ENCODE data around the gene PROB1. TPM values are rescaled to one million over a fixed set of nuclear protein-coding genes. Genes with fewer than 3 reads are reported as not detected.
"Not testable (repeated sequence)": the region's sequence is repeated elsewhere in the genome, so short reads cannot be mapped to it uniquely, and the experiment has no call there.

Gene PROB1
- polyA plus RNA-seq, 1 of the 3 experiments (the other 2 are of a cell fraction), result 0.44 TPM

DNA sequence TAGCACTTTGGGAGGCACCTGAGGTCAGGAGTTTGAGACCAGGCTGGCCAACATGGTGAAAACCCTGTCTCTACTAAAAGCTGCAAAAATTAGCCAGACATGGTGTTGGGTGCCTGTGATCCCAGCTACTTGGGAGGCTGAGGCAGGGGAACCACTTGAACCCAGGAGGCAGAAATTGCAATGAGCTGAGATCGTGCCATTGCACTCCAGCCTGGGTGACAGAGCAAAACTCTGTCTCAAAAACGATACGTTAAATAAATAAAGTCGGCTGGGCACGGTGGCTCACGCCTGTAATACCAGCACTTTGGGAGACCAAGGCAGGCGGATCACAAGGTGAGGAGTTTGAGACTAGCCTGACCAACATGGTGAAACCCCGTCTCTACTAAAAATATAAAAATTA is 39.0 kb downstream of the PROB1 start:
- peaks cover 12 to 38% of the 10 kb centered on the region in 2 experiments for H3K36me3 ChIP-seq (replicated peaks in 1 of 2; ENCODE audit: control insufficient read depth in 1 of 2, insufficient read depth in 2 of 2, low read length in 1 of 2)
- H3K9ac ChIP-seq; H3F3A ChIP-seq (replicated peaks; ENCODE audit: insufficient read depth); H2AFZ ChIP-seq (ENCODE audit: low read depth); H3K4me1 ChIP-seq (ENCODE audit: control insufficient read depth in 1 of 2, insufficient read depth in 2 of 2, low read depth in 1 of 2, low read length in 1 of 2); H3K27ac ChIP-seq (ENCODE audit: low read depth in 2 of 2, low read length in 1 of 2); DNase-seq; H3K4me2 ChIP-seq; H3K4me3 ChIP-seq (ENCODE audit: low read depth in 2 of 2, low read length in 1 of 2); H3K9me2 ChIP-seq; H3K27me3 ChIP-seq (ENCODE audit: insufficient read depth); H3K9me3 ChIP-seq; POLR2A ChIA-PET: not testable (repeated sequence)
- CTCF ChIA-PET, result interaction anchor here (1.0 to 1.6 kb wide), 2 partner anchors 13 to 55 kb away, joined by 3 read pairs; no protein-coding TSS in a partner anchor
- peaks cover 98% of the 10 kb centered on the region for H4K20me1 ChIP-seq (ENCODE audit: insufficient read depth)
- WGBS (ENCODE audit: low lambda C conversion rate), result 97% methylated on average over 8 of the region's 8 CpGs
- H3K79me2 ChIP-seq (ENCODE audit: insufficient read depth), result peaks cover 100% of the 10 kb centered on the region

GRCh38 chr5:139354186-139354585 is 40.7 kb downstream of the PROB1 start:
- Histone ChIP-seq H4K20me1 (ENCODE audit: insufficient read depth) (peaks cover 98% of the 10 kb centered on the region), H3K9me2 (no peaks in the 10 kb centered on the region)
- POLR2A ChIA-PET, result interaction anchor here (0.6 kb wide), 1 partner anchor 1308 kb away, joined by 3 read pairs; no protein-coding TSS in a partner anchor

DNA sequence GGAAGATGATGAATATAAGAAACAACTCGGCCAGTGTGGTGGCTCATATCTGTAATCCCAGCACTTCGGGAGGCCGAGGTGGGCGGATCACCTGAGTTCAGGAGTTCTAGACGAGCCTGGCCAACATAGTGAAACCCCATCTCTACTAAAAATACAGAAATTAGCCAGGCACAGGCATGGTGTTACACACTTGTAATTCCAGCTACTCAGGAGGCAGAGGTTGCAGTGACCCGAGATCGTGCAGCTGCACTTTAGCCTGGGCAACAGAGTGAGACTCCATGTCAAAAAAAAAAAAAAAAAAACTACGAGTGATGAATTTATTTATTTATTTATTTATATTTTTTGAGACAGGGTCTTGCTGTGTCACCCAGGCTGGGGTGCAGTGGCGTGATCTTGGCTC is 47.0 kb downstream of the PROB1 start:
- not testable (repeated sequence) for H3K9me3 ChIP-seq
- peaks cover 97% of the 10 kb centered on the region for H4K20me1 ChIP-seq (ENCODE audit: insufficient read depth)

More at GRCh38 chr5:139354186-139354585, 40.7 kb downstream of the PROB1 start:
- Histone ChIP-seq H3F3A (replicated peaks; ENCODE audit: insufficient read depth) (peaks cover 15% of the 10 kb centered on the region), H3K36me3 (replicated peaks in 1 of 2; ENCODE audit: control insufficient read depth in 1 of 2, insufficient read depth in 2 of 2, low read length in 1 of 2) (peaks cover 12 to 38% of the 10 kb centered on the region in 2 experiments), H3K4me2 (no peak overlapping the region), H3K9ac (no peak overlapping the region), H3K4me3 (ENCODE audit: low read depth in 2 of 2, low read length in 1 of 2) (no peak overlapping the region), H3K27ac (ENCODE audit: low read depth in 2 of 2, low read length in 1 of 2) (no peak overlapping the region), H2AFZ (ENCODE audit: low read depth) (no peak overlapping the region), H3K79me2 (ENCODE audit: insufficient read depth) (peaks cover 100% of the 10 kb centered on the region), H3K9me3 (no peaks in the 10 kb centered on the region), H3K4me1 (ENCODE audit: control insufficient read depth in 1 of 2, insufficient read depth in 2 of 2, low read depth in 1 of 2, low read length in 1 of 2) (no peaks in the 10 kb centered on the region), H3K27me3 (ENCODE audit: insufficient read depth) (no peaks in the 10 kb centered on the region)
- CTCF ChIA-PET, result interaction anchor here (1.6 kb wide), 1 partner anchor 12 kb away, joined by 5 read pairs; the partner anchor contains the start of gene PAIP2
- WGBS (ENCODE audit: low lambda C conversion rate), result 94% methylated on average over 3 of the region's 3 CpGs
- TF ChIP-seq RCOR1 (IDR thresholded peaks at IDR 0.05; ENCODE audit: low read length), result no peak
- TF ChIP-seq EP300 (IDR thresholded peaks at IDR 0.05; ENCODE audit: borderline replicate concordance in 1 of 2, low read depth in 1 of 2, low read length in 1 of 2), result no peak
- no peak for DNase-seq

DNA sequence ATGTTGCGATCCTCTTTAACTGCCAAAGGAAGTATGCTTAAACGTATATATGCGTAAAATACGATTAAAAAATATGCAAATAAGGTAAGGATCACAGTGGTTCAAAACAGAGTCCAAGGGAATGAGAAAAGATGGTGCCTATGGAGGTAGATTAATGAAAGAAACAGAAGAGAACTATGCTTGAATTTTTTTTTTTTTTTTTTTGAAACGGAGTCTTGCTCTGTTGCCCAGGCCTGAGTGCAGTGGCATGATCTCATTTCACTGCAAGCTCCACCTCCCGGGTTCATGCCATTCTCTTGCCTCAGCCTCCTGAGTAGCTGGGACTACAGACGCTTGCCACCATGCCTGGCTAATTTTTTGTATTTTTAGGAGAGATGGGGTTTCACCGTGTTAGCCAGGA is 49.5 kb downstream of the PROB1 start:
- DNase-seq; H3K27ac ChIP-seq (ENCODE audit: low read depth in 2 of 2, low read length in 1 of 2); H2AFZ ChIP-seq (ENCODE audit: low read depth); H3K9ac ChIP-seq; H3K4me3 ChIP-seq (ENCODE audit: low read depth in 2 of 2, low read length in 1 of 2); H3K9me2 ChIP-seq; CTCF ChIA-PET; H3K9me3 ChIP-seq; H3K4me2 ChIP-seq; H3K27me3 ChIP-seq (ENCODE audit: insufficient read depth); H3K4me1 ChIP-seq (ENCODE audit: control insufficient read depth in 1 of 2, insufficient read depth in 2 of 2, low read depth in 1 of 2, low read length in 1 of 2): not testable (repeated sequence)
- peaks cover 80% of the 10 kb centered on the region for H4K20me1 ChIP-seq (ENCODE audit: insufficient read depth)
- POLR2A ChIA-PET, result interaction anchor here (0.7 kb wide), 1 partner anchor 51 kb away, joined by 3 read pairs; no protein-coding TSS in a partner anchor
- H3K79me2 ChIP-seq (ENCODE audit: insufficient read depth), result peaks cover 85% of the 10 kb centered on the region
- peaks cover 18% of the 10 kb centered on the region for H3F3A ChIP-seq (replicated peaks; ENCODE audit: insufficient read depth)
- H3K36me3 ChIP-seq (replicated peaks in 1 of 2; ENCODE audit: control insufficient read depth in 1 of 2, insufficient read depth in 2 of 2, low read length in 1 of 2), result peaks cover 0 to 13% of the 10 kb centered on the region in 2 experiments
- WGBS (ENCODE audit: low lambda C conversion rate), result 92% methylated on average over 8 of the region's 8 CpGs

More for the DNA sequence above, 47.0 kb downstream of the PROB1 start:
- DNase-seq; H2AFZ ChIP-seq (ENCODE audit: low read depth); H3K27me3 ChIP-seq (ENCODE audit: insufficient read depth); H3K27ac ChIP-seq (ENCODE audit: low read depth in 2 of 2, low read length in 1 of 2); H3K9ac ChIP-seq; H3K4me1 ChIP-seq (ENCODE audit: control insufficient read depth in 1 of 2, insufficient read depth in 2 of 2, low read depth in 1 of 2, low read length in 1 of 2); CTCF ChIA-PET; H3K4me2 ChIP-seq; H3K9me2 ChIP-seq; POLR2A ChIA-PET; H3K4me3 ChIP-seq (ENCODE audit: low read depth in 2 of 2, low read length in 1 of 2): not testable (repeated sequence)
- Histone ChIP-seq H3K79me2 (ENCODE audit: insufficient read depth) (peaks cover 100% of the 10 kb centered on the region), H3F3A (replicated peaks; ENCODE audit: insufficient read depth) (peaks cover 16% of the 10 kb centered on the region), H3K36me3 (replicated peaks in 1 of 2; ENCODE audit: control insufficient read depth in 1 of 2, insufficient read depth in 2 of 2, low read length in 1 of 2) (peaks cover 0 to 22% of the 10 kb centered on the region in 2 experiments)
- WGBS (ENCODE audit: low lambda C conversion rate), result 91% methylated on average over 9 of the region's 9 CpGs

All from SK-N-SH (cell line).